GM13977 (cell line): ENCODE measurements around the gene CACNA2D1.

Experiments used
- DNase-seq: peaks from one replicate; pipeline ENCODE4 v3.0.0; 2012; ENCODE audit warnings: low spot score
- CTCF ChIP-seq: IDR thresholded peaks from 2 replicates; pipeline ENCODE4 v1.5.1; 2012; ENCODE audit warnings: mild to moderate bottlenecking, control low read depth; ENCODE audit not compliant: insufficient read depth; ENCODE audit errors: extremely low read depth, missing control alignments
- in situ Hi-C: fragments of 300-500 bp; cut with MboI; formaldehyde crosslinking; loops from one replicate; pipeline ENCODE4 v1.12.0; 2022; ENCODE audit warnings: low sequenced_read_pairs, low pct_unique_long_range_greater_than_20kb, mixed read lengths, inconsistent platforms; ENCODE audit not compliant: unreplicated experiment

The CACNA2D1 gene

GRCh38 chr7:82081644-82082224 is 361.8 kb downstream of the CACNA2D1 start:
- no peak for TF ChIP-seq CTCF
- in situ Hi-C loops: no loop called here
- no peak for DNase-seq

DNA sequence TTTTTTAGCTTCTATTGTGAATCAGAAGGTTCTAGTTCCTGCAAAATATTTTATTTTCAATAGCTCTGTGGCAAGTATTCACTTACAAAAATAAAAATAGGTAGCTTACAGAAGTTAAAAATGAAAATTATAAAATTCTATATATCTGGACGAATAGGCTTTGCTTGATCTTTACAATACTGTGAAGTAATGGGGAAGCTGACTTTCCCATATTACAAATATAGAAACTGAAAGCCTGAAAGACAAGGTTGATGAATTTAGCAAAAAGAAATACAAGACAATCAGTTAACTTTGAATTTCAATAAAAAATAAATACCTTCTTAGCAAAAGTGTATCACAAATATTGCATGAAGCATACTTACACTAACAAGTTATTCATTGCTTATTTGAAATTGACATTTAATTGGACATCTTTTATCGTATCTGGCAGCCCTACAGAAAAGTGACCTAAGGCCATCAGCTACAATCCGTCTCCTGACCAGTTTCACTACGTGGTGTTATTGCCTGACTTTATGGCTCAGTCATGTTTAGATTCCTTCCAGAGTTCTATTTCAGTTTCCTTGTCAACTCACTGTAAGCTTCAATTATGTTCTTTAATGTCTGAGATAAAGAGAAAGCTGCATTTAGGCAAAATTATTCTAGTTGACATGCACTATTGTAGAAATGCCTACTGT is 363.2 kb downstream of the CACNA2D1 start:
- in situ Hi-C loops: no loop called here
- TF ChIP-seq CTCF: no peak
- no peak for DNase-seq

- in situ Hi-C loops: no loop called here
Measured at GRCh38 chr7:82079527-82079926, 364.1 kb downstream of the CACNA2D1 start.

GRCh38 chr7:82078807-82079206 is 364.8 kb downstream of the CACNA2D1 start:
- TF ChIP-seq CTCF: no peak
- DNase-seq: no peak
- in situ Hi-C loops: no loop called here

More at GRCh38 chr7:82079527-82079926, 364.1 kb downstream of the CACNA2D1 start:
- TF ChIP-seq CTCF: no peak
- no peak for DNase-seq

GRCh38 chr7:82071468-82071867 is 372.1 kb downstream of the CACNA2D1 start:
- no peak for DNase-seq
- in situ Hi-C loops: loop anchor here (25.0 kb wide), 1 partner anchor 491 kb away; no protein-coding TSS in a partner anchor
- no peak for TF ChIP-seq CTCF

DNA sequence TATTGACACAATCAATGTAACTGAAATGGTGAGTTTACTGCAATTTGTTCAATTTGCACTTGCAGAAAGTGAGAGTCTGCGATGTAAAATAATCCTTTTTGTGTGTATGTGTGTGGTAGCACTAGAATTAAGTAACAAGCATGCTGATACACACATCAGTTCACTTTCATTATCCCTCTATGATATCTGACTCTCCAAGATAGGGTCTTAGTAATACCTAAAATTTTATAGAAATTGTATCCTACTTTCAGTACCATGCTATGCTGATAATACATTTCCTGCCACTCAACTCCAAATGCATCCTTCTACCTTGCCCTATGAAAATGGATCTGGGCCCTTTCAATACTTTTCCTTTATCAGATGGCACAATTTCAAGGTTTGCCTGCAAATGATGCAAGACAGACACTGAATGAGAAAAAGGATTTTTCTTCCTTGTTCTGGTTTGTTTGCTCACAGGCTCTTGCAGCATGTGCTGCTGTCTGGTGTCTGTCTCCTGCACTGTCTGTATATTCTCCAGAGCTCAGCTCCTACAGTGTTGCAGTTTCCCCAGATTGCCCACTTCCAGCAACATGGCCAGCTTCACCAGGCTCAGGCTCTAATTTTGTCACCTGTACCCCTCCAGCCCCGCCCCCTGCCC is 375.8 kb downstream of the CACNA2D1 start:
- in situ Hi-C loops: loop anchor here (25.0 kb wide), 1 partner anchor 495 kb away; no protein-coding TSS in a partner anchor
- TF ChIP-seq CTCF: no peak
- no peak for DNase-seq
